Measurements from ENCODE around the gene IKBKE.
"Not testable (repeated sequence)": the region's sequence is repeated elsewhere in the genome, so short reads cannot be mapped to it uniquely, and the experiment has no call there.

Gene IKBKE

GRCh38 chr1:206482611-206483010 is 12.3 kb downstream of the IKBKE start:
- DNase-seq (ENCODE audit: low read depth, low spot score): no peak
- CTCF ChIA-PET: interaction anchor here (0.6 to 10.3 kb wide), 9 partner anchors 12 to 182 kb away, joined by 3 to 185 read pairs (median 26); partner anchors contain the start of genes EIF2D and IKBKE
- H3K4me3 ChIP-seq (ENCODE audit: low read depth, low read length): no peak overlapping the region
- POLR2A ChIA-PET: no interaction called here
- no peak for TF ChIP-seq CTCF (IDR thresholded peaks at IDR 0.05; ENCODE audit: insufficient read depth, low read length, missing control alignments)

- POLR2A ChIA-PET; DNase-seq (ENCODE audit: low read depth, low spot score); H3K4me3 ChIP-seq (ENCODE audit: low read depth, low read length): not testable (repeated sequence)
- CTCF ChIA-PET: interaction anchor here (0.7 to 10.3 kb wide), 9 partner anchors 11 to 181 kb away, joined by 3 to 185 read pairs (median 8); partner anchors contain the start of gene IKBKE
These were observed 13.6 kb downstream of the IKBKE start for GRCh38 chr1:206483864-206484263.

- CTCF ChIA-PET: interaction anchor here (0.6 to 10.3 kb wide), 8 partner anchors 10 to 317 kb away, joined by 3 to 185 read pairs (median 4); no protein-coding TSS in a partner anchor
- POLR2A ChIA-PET: no interaction called here
- no peak for TF ChIP-seq CTCF (IDR thresholded peaks at IDR 0.05; ENCODE audit: insufficient read depth, low read length, missing control alignments)
These were observed 14.6 kb downstream of the IKBKE start for GRCh38 chr1:206484901-206485300.

GRCh38 chr1:206486995-206487788 is 16.9 kb downstream of the IKBKE start:
- POLR2A ChIA-PET: no interaction called here
- CTCF ChIA-PET: interaction anchor here (0.9 to 21.6 kb wide), 7 partner anchors 7 to 239 kb away, joined by 3 to 568 read pairs (median 5); partner anchors contain the start of gene RASSF5
- no peak for TF ChIP-seq CTCF (IDR thresholded peaks at IDR 0.05; ENCODE audit: insufficient read depth, low read length, missing control alignments)
- no peak for DNase-seq (ENCODE audit: low read depth, low spot score)
- H3K4me3 ChIP-seq (ENCODE audit: low read depth, low read length): no peak overlapping the region

More at GRCh38 chr1:206484901-206485300, 14.6 kb downstream of the IKBKE start:
- H3K4me3 ChIP-seq (ENCODE audit: low read depth, low read length): no peak overlapping the region
- DNase-seq (ENCODE audit: low read depth, low spot score): no peak

GRCh38 chr1:206487970-206488369 is 17.7 kb downstream of the IKBKE start:
- no peak overlapping the region for H3K4me3 ChIP-seq (ENCODE audit: low read depth, low read length)
- no peak for DNase-seq (ENCODE audit: low read depth, low spot score)
- ChIA-PET POLR2A (no interaction called here), CTCF (interaction anchor here (1.1 to 21.6 kb wide), 7 partner anchors 7 to 176 kb away, joined by 3 to 568 read pairs (median 107); partner anchors contain the start of gene RASSF5)
- TF ChIP-seq CTCF (IDR thresholded peaks at IDR 0.05; ENCODE audit: insufficient read depth, low read length, missing control alignments): no peak

GRCh38 chr1:206488466-206488865 is 18.2 kb downstream of the IKBKE start:
- DNase-seq (ENCODE audit: low read depth, low spot score): no peak
- no peak overlapping the region for H3K4me3 ChIP-seq (ENCODE audit: low read depth, low read length)
- no peak for TF ChIP-seq CTCF (IDR thresholded peaks at IDR 0.05; ENCODE audit: insufficient read depth, low read length, missing control alignments)
- ChIA-PET CTCF (interaction anchor here (1.1 to 21.6 kb wide), 9 partner anchors 7 to 493 kb away, joined by 3 to 568 read pairs (median 32); partner anchors contain the start of genes DYRK3 and RASSF5), POLR2A (no interaction called here)

All from AG04449 (cell line).